ENCODE measurements around the gene XRCC3.
A peak's percentile ranks its signal among the peaks of the same experiment; 100 is the strongest.

XRCC3 gene

GRCh38 chr14:103690332-103690731 is 24.9 kb downstream of the XRCC3 start:
- TF ChIP-seq CTCF (IDR thresholded peaks at IDR 0.05; ENCODE audit: low read length) = no peak
- TF ChIP-seq EZH2 (IDR thresholded peaks at IDR 0.05; ENCODE audit: borderline replicate concordance, low read length) = no peak
- H3K36me3 ChIP-seq (ENCODE audit: insufficient read depth, low read length) = peaks cover 55% of the 10 kb centered on the region
- peaks cover 4% of the 10 kb centered on the region; the same call in 1 of the 2 replicates for H3F3A ChIP-seq (ENCODE audit: insufficient read depth, low read length)
- H4K20me1 ChIP-seq (ENCODE audit: insufficient read depth, low read length) = no peaks in the 10 kb centered on the region
- H3K27ac ChIP-seq (ENCODE audit: low read depth, low read length, poor library complexity, severe bottlenecking) = peak overlapping the region; percentile 97
- H3K4me3 ChIP-seq (ENCODE audit: low read depth, low read length, poor library complexity, severe bottlenecking) = peak overlapping the region; percentile 53
- peak overlapping the region; percentile 63 for H3K4me2 ChIP-seq (ENCODE audit: low read length)
- H3K27me3 ChIP-seq (ENCODE audit: insufficient read depth, low read length) = no peaks in the 10 kb centered on the region
- no peaks in the 10 kb centered on the region for H3K9me3 ChIP-seq (ENCODE audit: low read length)
- H3K4me1 ChIP-seq (ENCODE audit: insufficient read depth, low read length, severe bottlenecking) = peaks cover 74% of the 10 kb centered on the region
- H3K79me2 ChIP-seq (ENCODE audit: insufficient read depth, low read length) = no peaks in the 10 kb centered on the region
- H3K9me2 ChIP-seq (ENCODE audit: low read depth, low read length) = no peaks in the 10 kb centered on the region
- H3K9ac ChIP-seq (ENCODE audit: low read length) = peak overlapping the region; percentile 62
- no peak overlapping the region for H2AFZ ChIP-seq (ENCODE audit: low read length)

- Histone ChIP-seq H2AFZ (ENCODE audit: low read length) (no peak overlapping the region), H3K4me1 (ENCODE audit: insufficient read depth, low read length, severe bottlenecking) (peaks cover 74% of the 10 kb centered on the region), H3K4me3 (ENCODE audit: low read depth, low read length, poor library complexity, severe bottlenecking) (peak overlapping the region; percentile 53), H3K27me3 (ENCODE audit: insufficient read depth, low read length) (no peaks in the 10 kb centered on the region), H3K9me3 (ENCODE audit: low read length) (no peaks in the 10 kb centered on the region), H3K9me2 (ENCODE audit: low read depth, low read length) (no peaks in the 10 kb centered on the region), H3K9ac (ENCODE audit: low read length) (peak overlapping the region; percentile 62), H3K4me2 (ENCODE audit: low read length) (peak overlapping the region; percentile 63), H3K36me3 (ENCODE audit: insufficient read depth, low read length) (peaks cover 60% of the 10 kb centered on the region), H3K27ac (ENCODE audit: low read depth, low read length, poor library complexity, severe bottlenecking) (peak overlapping the region; percentile 97), H3K79me2 (ENCODE audit: insufficient read depth, low read length) (no peaks in the 10 kb centered on the region), H4K20me1 (ENCODE audit: insufficient read depth, low read length) (no peaks in the 10 kb centered on the region), H3F3A (ENCODE audit: insufficient read depth, low read length) (peaks cover 4% of the 10 kb centered on the region; the same call in 1 of the 2 replicates)
- TF ChIP-seq CTCF (IDR thresholded peaks at IDR 0.05; ENCODE audit: low read length) = no peak
- no peak for TF ChIP-seq EZH2 (IDR thresholded peaks at IDR 0.05; ENCODE audit: borderline replicate concordance, low read length)
Measured at GRCh38 chr14:103688906-103689902, 26.0 kb downstream of the XRCC3 start.

- Histone ChIP-seq H3K9me2 (ENCODE audit: low read depth, low read length) (no peaks in the 10 kb centered on the region), H3K4me1 (ENCODE audit: insufficient read depth, low read length, severe bottlenecking) (peaks cover 67% of the 10 kb centered on the region), H3F3A (ENCODE audit: insufficient read depth, low read length) (peaks cover 4% of the 10 kb centered on the region; the same call in 1 of the 2 replicates), H3K4me3 (ENCODE audit: low read depth, low read length, poor library complexity, severe bottlenecking) (no peak overlapping the region), H3K79me2 (ENCODE audit: insufficient read depth, low read length) (no peaks in the 10 kb centered on the region), H3K36me3 (ENCODE audit: insufficient read depth, low read length) (peaks cover 58% of the 10 kb centered on the region), H3K27me3 (ENCODE audit: insufficient read depth, low read length) (no peaks in the 10 kb centered on the region), H3K27ac (ENCODE audit: low read depth, low read length, poor library complexity, severe bottlenecking) (peak overlapping the region; percentile 97), H3K9me3 (ENCODE audit: low read length) (no peaks in the 10 kb centered on the region), H3K4me2 (ENCODE audit: low read length) (peak overlapping the region; percentile 63; the same call in 1 of the 2 replicates), H3K9ac (ENCODE audit: low read length) (peak overlapping the region; percentile 62), H2AFZ (ENCODE audit: low read length) (no peak overlapping the region), H4K20me1 (ENCODE audit: insufficient read depth, low read length) (no peaks in the 10 kb centered on the region)
- no peak for TF ChIP-seq EZH2 (IDR thresholded peaks at IDR 0.05; ENCODE audit: borderline replicate concordance, low read length)
- TF ChIP-seq CTCF (IDR thresholded peaks at IDR 0.05; ENCODE audit: low read length) = no peak
Measured at GRCh38 chr14:103688441-103688840, 26.8 kb downstream of the XRCC3 start.
